Activated T-helper 1 cell treated with anti-CD3 and anti-CD28 coated beads, Interleukin-2, amount 50 U/mL, for 16 hours (primary cell): ENCODE measurements around the gene RSPH10B2.
A peak's percentile ranks its signal among the peaks of the same experiment; 100 is the strongest.
"Not testable (repeated sequence)": the region's sequence is repeated elsewhere in the genome, so short reads cannot be mapped to it uniquely, and the experiment has no call there.

Source experiments
- DNase-seq, 2 donors: peaks; one replicate each; pipeline ENCODE4 v3.0.0-alpha.2; 2020; ENCODE audit warnings: low read depth in 1 of 2, low spot score in 1 of 2

Gene RSPH10B2

DNA sequence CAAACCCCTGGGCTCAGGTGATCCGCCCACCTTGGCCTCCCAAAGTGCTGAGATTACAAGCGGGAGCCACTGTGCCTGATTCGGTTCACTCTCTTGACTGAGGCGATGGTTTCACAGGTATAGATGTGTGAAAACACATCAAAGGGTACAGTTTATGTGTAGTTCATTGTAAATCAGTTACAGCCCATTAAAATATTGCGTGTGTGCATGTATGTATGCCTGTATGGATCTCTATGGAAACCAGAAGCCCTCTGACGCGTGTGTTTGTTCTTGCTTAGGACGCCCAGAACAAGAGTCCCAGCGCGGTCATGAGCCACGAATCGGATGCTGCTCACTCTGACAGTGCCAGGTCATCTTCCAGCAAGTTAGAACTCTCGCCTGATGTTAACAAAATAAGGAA, 35.5 kb downstream of the RSPH10B2 start:
- not testable (repeated sequence) for DNase-seq

DNA sequence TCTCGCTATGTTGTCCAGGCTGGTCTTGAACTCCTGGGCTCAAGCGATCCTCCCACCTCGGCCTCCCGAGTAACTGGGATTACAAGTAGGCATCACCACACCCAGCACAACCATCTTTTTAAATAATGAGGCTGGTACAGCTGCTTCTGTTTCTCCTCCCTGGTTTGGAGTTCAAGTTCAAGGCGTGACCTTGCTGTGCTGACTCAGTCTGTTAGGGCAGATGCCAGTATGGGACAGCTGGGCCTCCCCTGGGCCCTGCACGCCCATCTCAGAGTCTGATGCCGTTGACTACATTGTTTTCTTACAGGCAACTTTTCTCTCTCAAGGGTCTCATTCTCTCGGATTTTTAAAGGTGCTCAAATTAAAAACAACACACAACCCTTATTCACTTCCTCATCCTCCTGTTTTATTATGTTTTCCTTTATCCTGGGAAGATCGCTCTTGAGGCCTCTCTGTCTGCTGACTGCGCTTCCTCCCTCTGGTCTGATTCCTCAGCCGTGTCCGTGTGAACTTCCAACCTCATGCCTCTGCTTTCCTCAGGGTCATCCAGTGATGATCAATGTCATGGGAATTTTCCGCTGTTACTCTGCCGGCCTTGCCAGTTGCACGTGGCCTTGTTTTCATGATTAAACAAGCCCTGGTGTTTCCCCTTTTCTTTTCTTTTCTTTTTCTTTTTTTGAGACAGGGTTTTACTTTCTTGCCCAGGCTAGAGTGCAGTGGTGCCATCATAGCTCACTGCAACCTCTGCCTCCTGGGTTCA, 38.4 kb downstream of the RSPH10B2 start:
- DNase-seq, result not testable (repeated sequence)

- DNase-seq, result not testable (repeated sequence)
Observed at GRCh38 chr7:6794276-6794675, 40.4 kb downstream of the RSPH10B2 start.

- not testable (repeated sequence) for DNase-seq
Observed at GRCh38 chr7:6797218-6797617, 43.3 kb downstream of the RSPH10B2 start.

GRCh38 chr7:6798047-6798446, 44.1 kb downstream of the RSPH10B2 start:
- DNase-seq, result not testable (repeated sequence)

- DNase-seq, result not testable (repeated sequence)
Observed at GRCh38 chr7:6799887-6800286, 46.0 kb downstream of the RSPH10B2 start.

DNA sequence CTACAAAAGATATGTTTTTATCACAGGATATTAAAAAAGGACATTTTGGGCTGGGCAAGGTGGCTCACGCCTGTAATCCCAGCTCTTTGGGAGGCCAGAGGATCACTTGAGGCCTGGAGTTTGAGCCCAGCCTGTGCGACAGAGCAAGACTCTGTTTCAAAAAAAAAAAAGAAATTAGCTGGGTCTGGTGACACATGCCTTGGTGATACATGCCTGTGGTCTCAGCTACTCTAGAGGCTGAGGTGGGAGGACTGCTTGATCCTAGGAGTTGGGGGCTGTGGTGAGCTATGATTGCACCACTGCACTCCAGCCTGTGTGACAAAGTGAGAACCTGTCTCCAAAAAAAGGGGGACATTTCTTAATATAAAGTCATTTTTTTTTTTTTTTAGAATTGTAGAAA, 46.4 kb downstream of the RSPH10B2 start:
- DNase-seq, result not testable (repeated sequence)

- DNase-seq, result not testable (repeated sequence)
Observed at GRCh38 chr7:6807393-6807918, 53.6 kb downstream of the RSPH10B2 start.

GRCh38 chr7:6807959-6808358, 54.1 kb downstream of the RSPH10B2 start:
- DNase-seq, result not testable (repeated sequence)

- DNase-seq, result not testable (repeated sequence)
Observed at GRCh38 chr7:6813011-6813410, 59.1 kb downstream of the RSPH10B2 start.

DNA sequence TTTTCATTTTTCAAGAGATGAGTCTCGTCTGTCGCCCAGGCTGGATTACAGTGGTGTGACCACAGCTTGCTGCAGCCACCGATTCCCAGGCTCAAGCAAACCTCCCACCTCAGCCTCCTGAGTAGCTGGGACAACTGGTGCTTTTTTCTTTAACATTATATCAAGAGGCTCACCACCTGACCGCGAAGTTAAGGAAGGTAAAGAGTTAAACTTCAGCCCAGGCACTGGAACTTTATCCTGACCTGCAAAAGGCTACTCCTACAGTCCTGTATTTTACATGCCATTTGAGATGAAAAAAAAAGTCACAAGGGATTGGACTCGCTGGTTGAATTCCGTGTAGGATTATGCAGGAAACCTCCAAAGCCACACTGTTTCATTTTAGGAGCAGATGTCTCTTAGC, 61.6 kb downstream of the RSPH10B2 start:
- DNase-seq, result not testable (repeated sequence)

GRCh38 chr7:6821622-6822021, 67.7 kb downstream of the RSPH10B2 start:
- not testable (repeated sequence) for DNase-seq

GRCh38 chr7:6825236-6826125, 71.6 kb downstream of the RSPH10B2 start:
- not testable (repeated sequence) for DNase-seq

DNA sequence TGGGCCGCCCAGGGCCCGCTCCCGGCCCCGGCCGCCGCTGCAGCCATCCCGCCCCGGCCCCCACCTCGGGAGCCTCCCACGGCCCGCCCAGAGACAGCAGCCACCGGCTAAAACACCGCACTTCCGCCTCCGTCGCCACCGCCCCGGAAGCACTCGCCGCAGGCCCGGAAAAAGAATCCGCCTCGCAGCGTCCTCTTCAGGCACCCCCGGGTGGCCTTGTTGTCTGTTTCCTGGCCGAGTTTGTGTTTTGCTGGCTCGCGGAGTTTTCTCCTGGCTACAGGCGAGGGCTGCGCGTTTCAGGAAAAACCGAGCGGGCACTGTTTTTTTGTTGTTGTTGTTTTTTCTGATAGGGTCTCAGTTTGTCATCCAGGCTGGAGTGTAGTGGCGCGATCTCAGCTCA, 72.2 kb downstream of the RSPH10B2 start, which contains the start of gene CCZ1B:
TSS of gene CCZ1B (minus strand) at position 125 of the 400 bp plus-strand sequence. CDS start at position 47, 78 bp downstream.
- DNase-seq, result peak; percentile 79 to 89

GRCh38 chr7:6827180-6827579, 73.3 kb downstream of the RSPH10B2 start:
- DNase-seq, result not testable (repeated sequence)

GRCh38 chr7:6829616-6830015, 75.7 kb downstream of the RSPH10B2 start:
- DNase-seq, result not testable (repeated sequence)

DNA sequence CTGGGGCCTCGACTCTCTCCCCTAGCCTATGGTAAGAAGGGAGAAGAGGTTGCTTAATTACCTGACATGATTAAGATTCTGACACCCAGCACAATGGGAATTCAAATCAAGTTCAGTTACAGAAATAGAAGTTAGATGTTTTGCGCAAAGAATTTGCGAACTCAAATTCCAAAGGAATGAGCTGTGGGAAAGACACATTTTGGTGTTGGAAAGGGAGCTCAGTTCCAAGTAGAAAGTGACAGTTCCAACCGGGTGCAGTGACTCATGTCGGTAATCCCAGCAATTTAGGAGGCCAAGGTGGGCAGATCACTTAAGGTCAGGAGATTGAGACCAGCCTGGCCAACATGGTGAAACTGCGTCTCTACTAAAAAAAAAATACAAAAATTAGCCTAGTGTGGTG, 76.1 kb downstream of the RSPH10B2 start:
- not testable (repeated sequence) for DNase-seq

DNA sequence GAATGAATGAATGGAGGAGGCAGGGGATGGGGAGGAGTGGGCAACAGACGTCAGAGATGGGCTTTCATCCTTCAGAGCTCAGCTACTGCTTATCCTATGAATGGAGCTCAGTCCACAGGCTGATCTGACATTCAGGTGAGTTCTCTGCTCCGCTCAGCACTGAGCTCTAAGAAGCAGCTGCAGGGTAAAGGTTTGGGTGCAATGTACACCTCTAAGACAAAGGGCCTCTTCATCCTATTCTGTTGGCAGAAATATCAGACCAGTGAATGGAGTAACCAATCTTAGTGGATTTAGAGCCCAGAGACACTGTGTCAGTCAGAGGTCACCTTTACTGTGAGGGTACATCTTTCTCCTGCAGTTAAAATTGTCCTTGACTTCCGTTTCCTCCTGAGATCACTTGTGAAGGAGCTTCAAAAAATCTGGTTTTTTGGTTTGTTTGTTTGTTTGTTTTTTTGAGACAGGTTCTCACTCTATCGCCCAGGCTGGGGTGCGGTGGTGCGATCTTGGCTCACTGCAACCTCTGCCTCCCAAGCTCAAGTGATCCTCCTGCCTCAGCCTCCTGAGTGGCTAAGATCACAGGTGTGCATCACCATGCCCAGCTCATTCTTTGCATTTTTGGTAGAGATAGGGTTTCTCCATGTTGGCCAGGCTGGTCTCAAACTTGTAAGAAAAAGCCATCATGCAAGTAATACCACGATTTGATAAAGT, 77.3 kb downstream of the RSPH10B2 start:
- no peak for DNase-seq

DNA sequence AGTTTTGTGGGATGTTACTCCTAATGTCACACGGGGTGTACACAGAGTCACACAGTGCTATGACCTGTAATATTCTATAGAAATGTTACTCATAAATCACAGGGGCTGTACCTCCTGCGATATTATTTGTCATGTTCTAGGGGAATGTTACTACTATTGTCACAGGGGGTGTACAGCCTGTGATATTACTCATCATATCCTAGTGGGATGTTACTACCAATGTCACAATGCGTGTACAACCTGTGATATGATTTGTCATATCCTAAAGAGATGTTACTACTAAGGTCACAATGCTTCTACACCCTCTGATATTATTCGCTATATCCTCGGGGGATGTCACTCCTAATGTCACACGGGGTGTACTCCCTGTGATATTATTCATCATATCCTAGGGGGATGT, 79.7 kb downstream of the RSPH10B2 start:
- no peak for DNase-seq

- DNase-seq, result not testable (repeated sequence)
Observed at GRCh38 chr7:6835521-6835920, 81.6 kb downstream of the RSPH10B2 start.

GRCh38 chr7:6837081-6837480, 83.2 kb downstream of the RSPH10B2 start:
- not testable (repeated sequence) for DNase-seq
